HepG2 (cell line): ENCODE measurements around the gene NUTF2. TPM values are rescaled to one million over a fixed set of nuclear protein-coding genes. Genes with fewer than 3 reads are reported as not detected.
A peak's percentile ranks its signal among the peaks of the same experiment; 100 is the strongest.

ENCODE experiments used
- FIP1L1 ChIP-seq: fragments of 200-400 bp; formaldehyde crosslinking; IDR thresholded peaks from 2 replicates; pipeline ENCODE4 v1.6.1; 2018; ENCODE audit warnings: low read depth, mild to moderate bottlenecking, low read length, moderate library complexity, borderline replicate concordance; ENCODE audit not compliant: insufficient read depth
- GZF1 ChIP-seq: sonication (generic); formaldehyde crosslinking; IDR thresholded peaks from 2 replicates; pipeline ENCODE4 v1.5.1; 2020; ENCODE audit warnings: mild to moderate bottlenecking, missing genetic modification reagents
- HDAC2 ChIP-seq: sonication (generic); formaldehyde crosslinking; IDR thresholded peaks from 2 replicates; pipeline ENCODE4 v1.4.0; 2020; ENCODE audit warnings: missing genetic modification reagents
- MAFF ChIP-seq: IDR thresholded peaks from 2 replicates; pipeline ENCODE4 v1.6.1; 2011; ENCODE audit warnings: low read depth, low read length, improper control_type of control experiment
- NFRKB ChIP-seq: fragments of 450-650 bp; IDR thresholded peaks from 2 replicates; pipeline ENCODE4 v1.6.1; 2017
- PHF20 ChIP-seq: sonication (generic); formaldehyde crosslinking; IDR thresholded peaks from 2 replicates; pipeline ENCODE4 v1.5.0; 2020; ENCODE audit warnings: mild to moderate bottlenecking, missing genetic modification reagents
- TP53 ChIP-seq: sonication (generic); formaldehyde crosslinking; conservative IDR thresholded peaks from 2 replicates; pipeline ENCODE4 v1.4.0; 2020; ENCODE audit warnings: missing genetic modification reagents
- ZNF17 ChIP-seq: sonication (generic); formaldehyde crosslinking; IDR thresholded peaks from 2 replicates; pipeline ENCODE4 v1.5.0; 2020; ENCODE audit warnings: mild to moderate bottlenecking, missing genetic modification reagents
- ZNF225 ChIP-seq: sonication (generic); formaldehyde crosslinking; IDR thresholded peaks from 2 replicates; pipeline ENCODE4 v1.4.0; 2020; ENCODE audit warnings: mild to moderate bottlenecking, missing genetic modification reagents
- ZNF253 ChIP-seq: sonication (generic); formaldehyde crosslinking; IDR thresholded peaks from 2 replicates; pipeline ENCODE4 v1.8.0; 2022; ENCODE audit warnings: mild to moderate bottlenecking, missing genetic modification reagents, borderline replicate concordance
- ZNF282 ChIP-seq: fragments of 450-650 bp; IDR thresholded peaks from 2 replicates; pipeline ENCODE4 v1.6.1; 2018; ENCODE audit not compliant: partially characterized antibody
- ZNF567 ChIP-seq: sonication (generic); formaldehyde crosslinking; IDR thresholded peaks from 2 replicates; pipeline ENCODE4 v1.8.1; 2023; ENCODE audit warnings: mild to moderate bottlenecking, missing genetic modification reagents, borderline replicate concordance
- polyA plus RNA-seq, 8 experiments: library from polyadenylated mRNA; depleted of rRNA in 3 of 8; stranded (reverse) in 7 of 8; unstranded in 1 of 8; fragments of >200 nt; fragmentation: Illumina TruSeq in 4 of 8; extraction: Trizol in 4 of 8; gene quantifications; 2 replicates each; pipeline versions ENCODE4 v1.2.1 to v1.2.3, GENCODE V29; 2011 to 2016; ENCODE audit warnings: low read depth in 4 of 8, missing spikeins in 1 of 8, mixed read lengths in 1 of 8; ENCODE audit not compliant: insufficient read depth in 1 of 8
- total RNA-seq, 5 experiments: library from RNA; depleted of rRNA; stranded (reverse); fragments of >200 nt; fragmentation: Illumina TruSeq; extraction: Trizol; gene quantifications; 2 replicates each; pipeline ENCODE4 v1.2.3, GENCODE V29; 2016; ENCODE audit warnings: low read depth in 1 of 5
- TF ChIP-seq, protein P1 (sequence below), 2 experiments: sonication (generic) in 1 of 2; formaldehyde crosslinking in 1 of 2; IDR thresholded peaks; 2 replicates each; pipeline versions ENCODE4 v1.6.1 to v1.9.0; 2014 to 2022; ENCODE audit warnings: antibody characterized with exemption in 1 of 2, borderline replicate concordance in 1 of 2, inconsistent platforms in 1 of 2, low read depth in 1 of 2, missing genetic modification reagents in 1 of 2
- TF ChIP-seq, protein P2 (sequence below): sonication (generic); formaldehyde crosslinking; IDR thresholded peaks from 2 replicates; pipeline ENCODE4 v1.9.0; 2021; ENCODE audit warnings: missing genetic modification reagents, borderline replicate concordance
- TF ChIP-seq, protein P3 (sequence below): sonication (generic); formaldehyde crosslinking; IDR thresholded peaks from 2 replicates; pipeline ENCODE4 v1.4.0; 2020; ENCODE audit warnings: missing genetic modification reagents

NUTF2 gene
- total and polyA plus RNA-seq, 2 of the 13 experiments (the other 11 are each of a cell fraction or from before 2014, with no cell fraction given) = 168 to 214 TPM

DNA sequence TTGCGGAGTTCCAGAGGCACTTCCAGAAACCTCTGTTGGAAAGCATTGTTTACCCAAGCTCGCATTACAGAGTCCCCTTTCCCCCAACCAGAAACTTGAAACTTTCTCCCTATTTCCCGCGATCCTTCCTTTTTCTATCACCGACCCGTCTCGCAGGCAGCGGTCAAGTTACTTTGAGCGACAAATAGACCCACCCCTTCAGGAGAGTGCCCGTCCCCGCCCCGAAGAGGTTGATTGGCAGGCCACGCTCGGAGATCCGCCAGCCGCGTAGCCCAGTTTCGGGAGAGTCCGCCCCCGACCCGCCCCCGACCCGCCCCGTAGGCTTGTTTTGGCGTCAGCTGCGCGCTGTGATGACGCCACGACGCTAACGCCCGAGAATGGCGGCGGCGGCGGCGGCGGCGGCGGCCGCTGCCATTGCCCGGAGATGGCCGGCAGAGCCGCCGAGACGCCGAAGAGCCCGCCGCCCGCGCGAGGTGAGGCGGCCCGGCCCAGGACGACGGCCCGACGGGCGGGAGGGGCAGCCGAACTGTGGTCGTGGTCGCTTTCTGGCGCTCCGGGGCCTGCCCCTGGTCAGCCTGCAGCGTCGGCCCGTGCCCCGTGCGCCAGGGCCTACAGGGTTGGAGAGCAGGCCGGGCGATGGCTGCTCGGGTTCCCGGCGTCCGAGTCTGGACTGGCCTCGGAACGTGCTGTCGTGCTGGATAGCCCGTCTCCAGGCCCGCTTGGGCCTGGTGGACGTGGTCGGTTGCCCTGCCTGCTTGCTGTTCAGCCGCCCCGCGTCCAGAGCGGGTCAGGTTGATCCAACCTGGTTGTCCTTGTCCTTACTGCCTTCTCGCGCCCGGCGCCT lies 46.4 kb downstream of the NUTF2 start, which contains the start of gene PSKH1 (continued):
- TF ChIP-seq, protein P1, sequence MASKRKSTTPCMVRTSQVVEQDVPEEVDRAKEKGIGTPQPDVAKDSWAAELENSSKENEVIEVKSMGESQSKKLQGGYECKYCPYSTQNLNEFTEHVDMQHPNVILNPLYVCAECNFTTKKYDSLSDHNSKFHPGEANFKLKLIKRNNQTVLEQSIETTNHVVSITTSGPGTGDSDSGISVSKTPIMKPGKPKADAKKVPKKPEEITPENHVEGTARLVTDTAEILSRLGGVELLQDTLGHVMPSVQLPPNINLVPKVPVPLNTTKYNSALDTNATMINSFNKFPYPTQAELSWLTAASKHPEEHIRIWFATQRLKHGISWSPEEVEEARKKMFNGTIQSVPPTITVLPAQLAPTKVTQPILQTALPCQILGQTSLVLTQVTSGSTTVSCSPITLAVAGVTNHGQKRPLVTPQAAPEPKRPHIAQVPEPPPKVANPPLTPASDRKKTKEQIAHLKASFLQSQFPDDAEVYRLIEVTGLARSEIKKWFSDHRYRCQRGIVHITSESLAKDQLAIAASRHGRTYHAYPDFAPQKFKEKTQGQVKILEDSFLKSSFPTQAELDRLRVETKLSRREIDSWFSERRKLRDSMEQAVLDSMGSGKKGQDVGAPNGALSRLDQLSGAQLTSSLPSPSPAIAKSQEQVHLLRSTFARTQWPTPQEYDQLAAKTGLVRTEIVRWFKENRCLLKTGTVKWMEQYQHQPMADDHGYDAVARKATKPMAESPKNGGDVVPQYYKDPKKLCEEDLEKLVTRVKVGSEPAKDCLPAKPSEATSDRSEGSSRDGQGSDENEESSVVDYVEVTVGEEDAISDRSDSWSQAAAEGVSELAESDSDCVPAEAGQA (IDR thresholded peaks at IDR 0.05; ENCODE audit: low read depth) = peak; percentile 97
- TF ChIP-seq, protein P1 (CRISPR knock-in tag; IDR thresholded peaks at IDR 0.05; ENCODE audit: borderline replicate concordance) = peak; percentile 96
- no peak for TF ChIP-seq ZNF282
- TF ChIP-seq ZNF253 = peak; percentile 80; the same call in 1 of the 2 replicates
- no peak for TF ChIP-seq FIP1L1
- no peak for TF ChIP-seq NFRKB
- TF ChIP-seq ZNF17 (CRISPR knock-in tag) = no peak
- TF ChIP-seq TP53 (CRISPR knock-in tag) = 0 out of 2 replicates have a peak, but pooled peaks have one; percentile 80
- TF ChIP-seq, protein P2, sequence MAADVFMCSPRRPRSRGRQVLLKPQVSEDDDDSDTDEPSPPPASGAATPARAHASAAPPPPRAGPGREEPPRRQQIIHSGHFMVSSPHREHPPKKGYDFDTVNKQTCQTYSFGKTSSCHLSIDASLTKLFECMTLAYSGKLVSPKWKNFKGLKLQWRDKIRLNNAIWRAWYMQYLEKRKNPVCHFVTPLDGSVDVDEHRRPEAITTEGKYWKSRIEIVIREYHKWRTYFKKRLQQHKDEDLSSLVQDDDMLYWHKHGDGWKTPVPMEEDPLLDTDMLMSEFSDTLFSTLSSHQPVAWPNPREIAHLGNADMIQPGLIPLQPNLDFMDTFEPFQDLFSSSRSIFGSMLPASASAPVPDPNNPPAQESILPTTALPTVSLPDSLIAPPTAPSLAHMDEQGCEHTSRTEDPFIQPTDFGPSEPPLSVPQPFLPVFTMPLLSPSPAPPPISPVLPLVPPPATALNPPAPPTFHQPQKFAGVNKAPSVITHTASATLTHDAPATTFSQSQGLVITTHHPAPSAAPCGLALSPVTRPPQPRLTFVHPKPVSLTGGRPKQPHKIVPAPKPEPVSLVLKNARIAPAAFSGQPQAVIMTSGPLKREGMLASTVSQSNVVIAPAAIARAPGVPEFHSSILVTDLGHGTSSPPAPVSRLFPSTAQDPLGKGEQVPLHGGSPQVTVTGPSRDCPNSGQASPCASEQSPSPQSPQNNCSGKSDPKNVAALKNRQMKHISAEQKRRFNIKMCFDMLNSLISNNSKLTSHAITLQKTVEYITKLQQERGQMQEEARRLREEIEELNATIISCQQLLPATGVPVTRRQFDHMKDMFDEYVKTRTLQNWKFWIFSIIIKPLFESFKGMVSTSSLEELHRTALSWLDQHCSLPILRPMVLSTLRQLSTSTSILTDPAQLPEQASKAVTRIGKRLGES (CRISPR knock-in tag) = peak; percentile 41; the same call in 1 of the 2 replicates
- no peak for TF ChIP-seq MAFF
- peak; percentile 95 for TF ChIP-seq ZNF567 (CRISPR knock-in tag)
- TF ChIP-seq GZF1 = no peak; the same call in 1 of the 2 replicates
- TF ChIP-seq ZNF225 (CRISPR knock-in tag) = 0 out of 2 replicates have a peak, but pooled peaks have one; percentile 84
- TF ChIP-seq, protein P3, sequence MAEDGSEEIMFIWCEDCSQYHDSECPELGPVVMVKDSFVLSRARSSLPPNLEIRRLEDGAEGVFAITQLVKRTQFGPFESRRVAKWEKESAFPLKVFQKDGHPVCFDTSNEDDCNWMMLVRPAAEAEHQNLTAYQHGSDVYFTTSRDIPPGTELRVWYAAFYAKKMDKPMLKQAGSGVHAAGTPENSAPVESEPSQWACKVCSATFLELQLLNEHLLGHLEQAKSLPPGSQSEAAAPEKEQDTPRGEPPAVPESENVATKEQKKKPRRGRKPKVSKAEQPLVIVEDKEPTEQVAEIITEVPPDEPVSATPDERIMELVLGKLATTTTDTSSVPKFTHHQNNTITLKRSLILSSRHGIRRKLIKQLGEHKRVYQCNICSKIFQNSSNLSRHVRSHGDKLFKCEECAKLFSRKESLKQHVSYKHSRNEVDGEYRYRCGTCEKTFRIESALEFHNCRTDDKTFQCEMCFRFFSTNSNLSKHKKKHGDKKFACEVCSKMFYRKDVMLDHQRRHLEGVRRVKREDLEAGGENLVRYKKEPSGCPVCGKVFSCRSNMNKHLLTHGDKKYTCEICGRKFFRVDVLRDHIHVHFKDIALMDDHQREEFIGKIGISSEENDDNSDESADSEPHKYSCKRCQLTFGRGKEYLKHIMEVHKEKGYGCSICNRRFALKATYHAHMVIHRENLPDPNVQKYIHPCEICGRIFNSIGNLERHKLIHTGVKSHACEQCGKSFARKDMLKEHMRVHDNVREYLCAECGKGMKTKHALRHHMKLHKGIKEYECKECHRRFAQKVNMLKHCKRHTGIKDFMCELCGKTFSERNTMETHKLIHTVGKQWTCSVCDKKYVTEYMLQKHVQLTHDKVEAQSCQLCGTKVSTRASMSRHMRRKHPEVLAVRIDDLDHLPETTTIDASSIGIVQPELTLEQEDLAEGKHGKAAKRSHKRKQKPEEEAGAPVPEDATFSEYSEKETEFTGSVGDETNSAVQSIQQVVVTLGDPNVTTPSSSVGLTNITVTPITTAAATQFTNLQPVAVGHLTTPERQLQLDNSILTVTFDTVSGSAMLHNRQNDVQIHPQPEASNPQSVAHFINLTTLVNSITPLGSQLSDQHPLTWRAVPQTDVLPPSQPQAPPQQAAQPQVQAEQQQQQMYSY (CRISPR knock-in tag) = peak; percentile 24; the same call in 1 of the 2 replicates
- peak; percentile 27 for TF ChIP-seq HDAC2
- TF ChIP-seq PHF20 (CRISPR knock-in tag) = peak; percentile 81
